Central memory CD8-positive, alpha-beta T cell (primary cell): Measurements from ENCODE around the gene IRAG1.

Source experiments
- ATAC-seq: fragments of 150-1000 bp; cut with Tn5 transposase; replicated peaks from 2 replicates; pipeline ENCODE4 v1.10.0; 2022; ENCODE audit warnings: mild to moderate bottlenecking, moderate FRiP score, moderate number of reproducible peaks; ENCODE audit not compliant: poor library complexity, severe bottlenecking; ENCODE audit errors: extremely low read depth
- DNase-seq, 2 donors: peaks; one replicate each; pipeline ENCODE4 v3.0.0; 2021; ENCODE audit warnings: low spot score in 2 of 2
- H3K27ac Mint-ChIP-seq: one replicate; pipeline ENCODE4 v1.8.0; 2022; ENCODE audit warnings: low read depth, mild to moderate bottlenecking, moderate library complexity, mixed read lengths
- H3K27me3 Mint-ChIP-seq: one replicate; pipeline ENCODE4 v1.8.0; 2022; ENCODE audit warnings: mixed read lengths
- H3K36me3 Mint-ChIP-seq: one replicate; pipeline ENCODE4 v1.8.0; 2022; ENCODE audit warnings: mild to moderate bottlenecking, moderate library complexity, mixed read lengths; ENCODE audit not compliant: insufficient read depth
- H3K4me1 Mint-ChIP-seq: one replicate; pipeline ENCODE4 v1.8.0; 2022; ENCODE audit warnings: mixed read lengths
- H3K4me3 Mint-ChIP-seq: one replicate; pipeline ENCODE4 v1.8.0; 2022; ENCODE audit warnings: mild to moderate bottlenecking, moderate library complexity, mixed read lengths
- H3K9me3 Mint-ChIP-seq: one replicate; pipeline ENCODE4 v1.8.0; 2022; ENCODE audit warnings: mixed read lengths

Gene IRAG1

GRCh38 chr11:10655943-10656576, 37.5 kb downstream of the IRAG1 start:
- H3K27ac Mint-ChIP-seq, result no peak overlapping the region

GRCh38 chr11:10655227-10655626, 38.3 kb downstream of the IRAG1 start:
- no peaks in the 10 kb centered on the region for H3K27me3 Mint-ChIP-seq
- ATAC-seq, result no peak
- H3K9me3 Mint-ChIP-seq, result no peaks in the 10 kb centered on the region
- H3K27ac Mint-ChIP-seq, result no peak overlapping the region
- H3K36me3 Mint-ChIP-seq, result peaks cover 1% of the 10 kb centered on the region
- DNase-seq, result no peak
- peaks cover 6% of the 10 kb centered on the region for H3K4me1 Mint-ChIP-seq
- no peak overlapping the region for H3K4me3 Mint-ChIP-seq

More at GRCh38 chr11:10655943-10656576, 37.5 kb downstream of the IRAG1 start:
- no peak for DNase-seq
- no peaks in the 10 kb centered on the region for H3K27me3 Mint-ChIP-seq
- peaks cover 1% of the 10 kb centered on the region for H3K36me3 Mint-ChIP-seq
- peaks cover 6% of the 10 kb centered on the region for H3K4me1 Mint-ChIP-seq
- H3K4me3 Mint-ChIP-seq, result no peak overlapping the region
- ATAC-seq, result no peak
- no peaks in the 10 kb centered on the region for H3K9me3 Mint-ChIP-seq

- Mint-ChIP-seq H3K27ac (no peak overlapping the region), H3K9me3 (no peaks in the 10 kb centered on the region), H3K36me3 (peaks cover 1% of the 10 kb centered on the region), H3K4me3 (no peak overlapping the region), H3K27me3 (no peaks in the 10 kb centered on the region), H3K4me1 (peaks cover 6% of the 10 kb centered on the region)
- ATAC-seq, result no peak
- no peak for DNase-seq
Observed at GRCh38 chr11:10654811-10655150, 38.8 kb downstream of the IRAG1 start.

GRCh38 chr11:10653946-10654810, 39.4 kb downstream of the IRAG1 start:
- ATAC-seq (peak; percentile 67), DNase-seq (peak in 1 of 2 donors; percentile 18)
- no peaks in the 10 kb centered on the region for H3K9me3 Mint-ChIP-seq
- no peaks in the 10 kb centered on the region for H3K27me3 Mint-ChIP-seq
- no peak overlapping the region for H3K27ac Mint-ChIP-seq
- peaks cover 1% of the 10 kb centered on the region for H3K36me3 Mint-ChIP-seq
- H3K4me1 Mint-ChIP-seq, result peaks cover 6% of the 10 kb centered on the region
- no peak overlapping the region for H3K4me3 Mint-ChIP-seq

GRCh38 chr11:10653261-10653660, 40.3 kb downstream of the IRAG1 start:
- no peaks in the 10 kb centered on the region for H3K9me3 Mint-ChIP-seq
- no peak overlapping the region for H3K27ac Mint-ChIP-seq
- no peaks in the 10 kb centered on the region for H3K27me3 Mint-ChIP-seq

GRCh38 chr11:10651656-10652361, 41.7 kb downstream of the IRAG1 start:
- no peak overlapping the region for H3K27ac Mint-ChIP-seq
- ATAC-seq (no peak), DNase-seq (no peak)
- H3K4me3 Mint-ChIP-seq, result no peak overlapping the region
- no peaks in the 10 kb centered on the region for H3K27me3 Mint-ChIP-seq
- peaks cover 6% of the 10 kb centered on the region for H3K4me1 Mint-ChIP-seq
- H3K9me3 Mint-ChIP-seq, result no peaks in the 10 kb centered on the region
- peaks cover 1% of the 10 kb centered on the region for H3K36me3 Mint-ChIP-seq

More at GRCh38 chr11:10653261-10653660, 40.3 kb downstream of the IRAG1 start:
- DNase-seq (no peak), ATAC-seq (no peak)
- Mint-ChIP-seq H3K36me3 (no peaks in the 10 kb centered on the region), H3K4me1 (peaks cover 6% of the 10 kb centered on the region), H3K4me3 (no peak overlapping the region)

GRCh38 chr11:10650630-10651029, 42.9 kb downstream of the IRAG1 start:
- DNase-seq (no peak), ATAC-seq (no peak)
- no peaks in the 10 kb centered on the region for H3K9me3 Mint-ChIP-seq
- H3K27me3 Mint-ChIP-seq, result no peaks in the 10 kb centered on the region
- peaks cover 1% of the 10 kb centered on the region for H3K36me3 Mint-ChIP-seq
- no peak overlapping the region for H3K27ac Mint-ChIP-seq
- peaks cover 6% of the 10 kb centered on the region for H3K4me1 Mint-ChIP-seq
- no peak overlapping the region for H3K4me3 Mint-ChIP-seq

GRCh38 chr11:10650166-10650565, 43.4 kb downstream of the IRAG1 start:
- no peak overlapping the region for H3K4me3 Mint-ChIP-seq
- H3K4me1 Mint-ChIP-seq, result peaks cover 6% of the 10 kb centered on the region

GRCh38 chr11:10648871-10649270, 44.7 kb downstream of the IRAG1 start:
- Mint-ChIP-seq H3K4me3 (no peak overlapping the region), H3K4me1 (no peaks in the 10 kb centered on the region), H3K27me3 (no peaks in the 10 kb centered on the region), H3K27ac (no peak overlapping the region), H3K9me3 (no peaks in the 10 kb centered on the region), H3K36me3 (peaks cover 1% of the 10 kb centered on the region)
- no peak for DNase-seq
- ATAC-seq, result no peak

More at GRCh38 chr11:10650166-10650565, 43.4 kb downstream of the IRAG1 start:
- Mint-ChIP-seq H3K27me3 (no peaks in the 10 kb centered on the region), H3K36me3 (peaks cover 1% of the 10 kb centered on the region), H3K9me3 (no peaks in the 10 kb centered on the region), H3K27ac (no peak overlapping the region)
- no peak for ATAC-seq
- no peak for DNase-seq

GRCh38 chr11:10646681-10647355, 46.7 kb downstream of the IRAG1 start:
- DNase-seq, result no peak
- no peaks in the 10 kb centered on the region for H3K9me3 Mint-ChIP-seq
- H3K4me1 Mint-ChIP-seq, result no peaks in the 10 kb centered on the region
- ATAC-seq, result no peak
- H3K36me3 Mint-ChIP-seq, result peaks cover 1% of the 10 kb centered on the region
- H3K27me3 Mint-ChIP-seq, result no peaks in the 10 kb centered on the region
- H3K27ac Mint-ChIP-seq, result no peak overlapping the region
- H3K4me3 Mint-ChIP-seq, result no peak overlapping the region

- ATAC-seq, result no peak
- no peaks in the 10 kb centered on the region for H3K27me3 Mint-ChIP-seq
- no peak overlapping the region for H3K27ac Mint-ChIP-seq
- H3K4me3 Mint-ChIP-seq, result no peak overlapping the region
- H3K4me1 Mint-ChIP-seq, result no peaks in the 10 kb centered on the region
- DNase-seq, result no peak
- H3K36me3 Mint-ChIP-seq, result peaks cover 1% of the 10 kb centered on the region
- no peaks in the 10 kb centered on the region for H3K9me3 Mint-ChIP-seq
Observed at GRCh38 chr11:10646005-10646404, 47.5 kb downstream of the IRAG1 start.

GRCh38 chr11:10645212-10645795, 48.3 kb downstream of the IRAG1 start:
- no peaks in the 10 kb centered on the region for H3K27me3 Mint-ChIP-seq
- H3K27ac Mint-ChIP-seq, result no peak overlapping the region
- no peak for ATAC-seq
- H3K36me3 Mint-ChIP-seq, result peaks cover 1% of the 10 kb centered on the region
- DNase-seq, result no peak
- H3K9me3 Mint-ChIP-seq, result no peaks in the 10 kb centered on the region
- H3K4me1 Mint-ChIP-seq, result no peaks in the 10 kb centered on the region
- H3K4me3 Mint-ChIP-seq, result no peak overlapping the region
